HepG2 (cell line): ENCODE measurements around the gene AMBRA1. TPM values are rescaled to one million over a fixed set of nuclear protein-coding genes. Genes with fewer than 3 reads are reported as not detected.

Experiments used
- ATAC-seq: fragments of 200-7000 bp; cut with Tn5 transposase; 3 replicates; pipeline ENCODE4 v1.9.1; 2020; ENCODE audit warnings: mild to moderate bottlenecking, moderate library complexity
- BruUV-seq: library from RNA; stranded (reverse); fragments of 400-500 nt; replicated peaks from 2 replicates; lab custom pipeline; 2021; lab: Mats Ljungman, UMichigan
- CTCF ChIA-PET: fragments of 300-600 bp; formaldehyde crosslinking; extraction: SDS; loops from one replicate; lab custom pipeline; 2021; ENCODE audit warnings: low total read pairs, inconsistent platforms, low intra/inter-chr PET ratio; lab: Yijun Ruan, JAX
- POLR2A ChIA-PET: fragments of 350-600 bp; sonication (Branson Sonifier 250); formaldehyde crosslinking; loops from one replicate; lab custom pipeline; 2020; ENCODE audit warnings: antibody characterized with exemption, inconsistent platforms; lab: Yijun Ruan, JAX
- DNase-seq: peaks from one replicate; pipeline ENCODE4 v3.0.0-alpha.2; 2015; ENCODE audit warnings: low spot score
- FAIRE-seq: peaks from 3 replicates; lab custom pipeline; 2011; peaks lifted over from hg19 to GRCh38; lab: Jason Lieb, UNC
- H2AFZ ChIP-seq: one replicate; pipeline ENCODE4 v1.6.1; 2011; ENCODE audit warnings: low read length, inconsistent platforms
- H3K27ac ChIP-seq: fragments of 300-600 bp; 3 replicates; pipeline ENCODE4 v1.8.0; 2011; ENCODE audit warnings: mixed run types, mild to moderate bottlenecking, mixed read lengths, low read length, inconsistent platforms; ENCODE audit not compliant: insufficient read depth; ENCODE audit errors: extremely low read length
- H3K27me3 ChIP-seq, 2 experiments: fragments of 200-600 bp in 1 of 2; 2 replicates in 1 of 2; 3 replicates in 1 of 2; pipeline versions ENCODE4 v1.6.0 to v1.8.0; 2011; ENCODE audit warnings: low read length in 2 of 2, mild to moderate bottlenecking in 2 of 2, moderate library complexity in 2 of 2, inconsistent platforms in 1 of 2; ENCODE audit not compliant: insufficient read depth in 2 of 2, control insufficient read depth in 1 of 2
- H3K36me3 ChIP-seq, 2 experiments: fragments of 200-600 bp in 1 of 2; replicated peaks in 1 of 2; 2 replicates in 1 of 2; 3 replicates in 1 of 2; pipeline versions ENCODE4 v1.5.1 to v1.8.0; 2011; ENCODE audit warnings: low read length in 2 of 2, inconsistent platforms in 1 of 2; ENCODE audit not compliant: insufficient read depth in 2 of 2, control insufficient read depth in 1 of 2
- H3K4me1 ChIP-seq: 2 replicates; pipeline ENCODE4 v1.5.1; 2012; ENCODE audit warnings: low read length, inconsistent platforms; ENCODE audit not compliant: insufficient read depth
- H3K4me2 ChIP-seq: 2 replicates; pipeline ENCODE4 v1.6.0; 2011; ENCODE audit warnings: low read depth, low read length, inconsistent platforms
- H3K4me3 ChIP-seq, 3 experiments: fragments of 200-600 bp in 1 of 3; sonication (generic), shearing (Covaris generic) in 1 of 3; replicated peaks in 1 of 3; 2 replicates each; pipeline ENCODE4 v1.5.1; 2011 to 2016; ENCODE audit warnings: low read length in 3 of 3, inconsistent platforms in 2 of 3, low read depth in 2 of 3, mild to moderate bottlenecking in 2 of 3, control low read depth in 1 of 3, mixed read lengths in 1 of 3; ENCODE audit not compliant: insufficient read depth in 1 of 3
- H3K79me2 ChIP-seq: one replicate; pipeline ENCODE4 v1.6.1; 2011; ENCODE audit warnings: low read length, inconsistent platforms; ENCODE audit not compliant: insufficient read depth
- H3K9ac ChIP-seq: 2 replicates; pipeline ENCODE4 v1.6.0; 2011; ENCODE audit warnings: mild to moderate bottlenecking, low read depth, low read length, inconsistent platforms; ENCODE audit not compliant: insufficient read depth
- H3K9me3 ChIP-seq: 2 replicates; pipeline ENCODE4 v1.5.1; 2012; ENCODE audit warnings: mild to moderate bottlenecking, low read length
- H4K20me1 ChIP-seq: 2 replicates; pipeline ENCODE4 v1.6.0; 2011; ENCODE audit warnings: inconsistent platforms, mild to moderate bottlenecking, low read length, moderate library complexity; ENCODE audit not compliant: insufficient read depth
- GATAD1 ChIP-seq: IDR thresholded peaks from 2 replicates; pipeline ENCODE4 v1.6.1; 2016; ENCODE audit warnings: missing genetic modification reagents, missing compliant biosample characterization
- HDAC6 ChIP-seq: fragments of 200-600 bp; sonication (generic); IDR thresholded peaks from 2 replicates; pipeline ENCODE4 v1.7.0; 2017; ENCODE audit warnings: mild to moderate bottlenecking, antibody characterized with exemption, low read length, low read depth
- KAT8 ChIP-seq: IDR thresholded peaks from 2 replicates; pipeline ENCODE4 v1.6.1; 2016; ENCODE audit warnings: missing genetic modification reagents, missing compliant biosample characterization
- MLX ChIP-seq: IDR thresholded peaks from 2 replicates; pipeline ENCODE4 v1.6.1; 2016
- NONO ChIP-seq, 2 experiments: fragments of 450-650 bp in 1 of 2; sonication (generic) in 1 of 2; formaldehyde crosslinking in 1 of 2; IDR thresholded peaks in 1 of 2; conservative IDR thresholded peaks in 1 of 2; 2 replicates each; pipeline versions ENCODE4 v1.6.1 to v1.8.0; 2017 to 2022; ENCODE audit warnings: mild to moderate bottlenecking in 1 of 2, missing genetic modification reagents in 1 of 2, moderate library complexity in 1 of 2
- NR2C2 ChIP-seq: sonication (generic); formaldehyde crosslinking; IDR thresholded peaks from 2 replicates; pipeline ENCODE4 v1.4.0; 2020; ENCODE audit warnings: missing genetic modification reagents, mild to moderate bottlenecking, moderate library complexity, borderline replicate concordance
- NR3C1 ChIP-seq: sonication (generic); formaldehyde crosslinking; IDR thresholded peaks from 2 replicates; pipeline ENCODE4 v1.4.0; 2020; ENCODE audit warnings: missing genetic modification reagents
- RNF219 ChIP-seq: sonication (generic); formaldehyde crosslinking; IDR thresholded peaks from 2 replicates; pipeline ENCODE4 v1.5.0; 2020; ENCODE audit warnings: mild to moderate bottlenecking, missing genetic modification reagents
- XBP1 ChIP-seq: sonication (generic); formaldehyde crosslinking; IDR thresholded peaks from 2 replicates; pipeline ENCODE4 v1.5.0; 2020; ENCODE audit warnings: missing genetic modification reagents
- ZNF530 ChIP-seq: sonication (generic); formaldehyde crosslinking; IDR thresholded peaks from 2 replicates; pipeline ENCODE4 v1.5.0; 2020; ENCODE audit warnings: low read depth, mild to moderate bottlenecking, missing genetic modification reagents
- ZNF772 ChIP-seq: sonication (generic); formaldehyde crosslinking; IDR thresholded peaks from 2 replicates; pipeline ENCODE4 v1.5.0; 2020; ENCODE audit warnings: mild to moderate bottlenecking, missing genetic modification reagents
- WGBS: methylation state at CpG from one replicate; pipeline ENCODE4 v1.1.6; 2017; ENCODE audit warnings: low lambda C conversion rate; 5-methylcytosine and 5-hydroxymethylcytosine counted together
- in situ Hi-C: cut with HindIII; loops from 2 replicates; pipeline ENCODE4 v1.10.0; 2017; ENCODE audit warnings: low pct_unique_long_range_greater_than_20kb; ENCODE audit not compliant: extremely low pct_ligation_motif_present
- intact Hi-C: fragments of 100-400 bp; cut with micrococcal nuclease; formaldehyde crosslinking; loops from one replicate; pipeline ENCODE4 v1.10.0; 2022; ENCODE audit not compliant: unreplicated experiment
- polyA plus RNA-seq, 8 experiments: library from polyadenylated mRNA; depleted of rRNA in 3 of 8; stranded (reverse) in 7 of 8; unstranded in 1 of 8; fragments of >200 nt; fragmentation: Illumina TruSeq in 4 of 8; extraction: Trizol in 4 of 8; gene quantifications; 2 replicates each; pipeline versions ENCODE4 v1.2.1 to v1.2.3, GENCODE V29; 2011 to 2016; ENCODE audit warnings: low read depth in 4 of 8, missing spikeins in 1 of 8, mixed read lengths in 1 of 8; ENCODE audit not compliant: insufficient read depth in 1 of 8
- total RNA-seq, 5 experiments: library from RNA; depleted of rRNA; stranded (reverse); fragments of >200 nt; fragmentation: Illumina TruSeq; extraction: Trizol; gene quantifications; 2 replicates each; pipeline ENCODE4 v1.2.3, GENCODE V29; 2016; ENCODE audit warnings: low read depth in 1 of 5
- TF ChIP-seq, protein P1 (sequence below): sonication (generic); formaldehyde crosslinking; conservative IDR thresholded peaks from 2 replicates; pipeline ENCODE4 v1.4.0; 2020; ENCODE audit warnings: missing genetic modification reagents
- TF ChIP-seq, protein P2 (sequence below): sonication (generic); formaldehyde crosslinking; IDR thresholded peaks from 2 replicates; pipeline ENCODE4 v1.8.1; 2023; ENCODE audit warnings: mild to moderate bottlenecking, inconsistent platforms, moderate library complexity, missing genetic modification reagents, borderline replicate concordance

The AMBRA1 gene
- total and polyA plus RNA-seq, 2 of the 13 experiments (the other 11 are each of a cell fraction or from before 2014, with no cell fraction given) = 15.7 to 26.0 TPM

DNA sequence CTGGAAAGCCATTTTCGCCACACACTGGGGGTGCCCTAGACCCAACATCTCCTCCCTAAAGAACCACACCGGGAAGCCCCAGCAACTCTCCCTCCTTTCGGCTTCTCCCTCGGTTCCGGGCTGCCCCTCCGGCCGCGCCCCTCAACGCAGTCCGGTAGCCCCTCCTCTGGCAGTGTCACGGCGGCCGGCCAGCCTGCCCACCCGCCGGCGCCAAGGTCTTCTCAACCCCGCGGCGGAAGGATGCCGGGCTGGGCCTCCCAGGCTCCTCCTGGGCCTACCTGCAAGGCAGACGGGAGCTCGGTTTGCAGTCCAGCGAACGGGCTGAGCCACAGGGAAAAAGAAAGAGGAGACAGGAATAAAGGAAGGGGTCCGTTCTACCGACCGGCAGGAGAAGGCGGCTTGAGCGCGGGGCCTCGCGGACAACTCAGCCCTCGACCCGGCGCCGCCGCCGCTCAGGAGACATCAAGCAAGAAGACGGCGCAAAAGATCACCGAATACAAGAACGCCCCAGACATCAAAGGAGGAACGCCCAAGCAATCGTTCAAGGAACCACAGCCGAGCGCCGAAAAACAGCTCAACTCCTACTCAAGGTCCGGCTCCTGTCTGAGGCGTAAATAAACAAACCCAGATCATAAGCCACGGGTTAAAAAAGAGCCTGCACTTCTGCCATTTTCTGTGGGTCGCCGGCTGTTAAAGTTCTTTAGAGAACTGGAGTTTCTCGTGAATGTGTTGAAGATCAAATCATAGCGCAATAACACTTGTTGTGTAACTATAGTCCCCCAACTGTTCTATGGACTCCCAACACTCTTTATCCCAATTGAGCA is at the start of gene AMBRA1 (continued):
- TF ChIP-seq XBP1 (CRISPR knock-in tag) = no peak
- TF ChIP-seq KAT8 = peak; percentile 92
- no peak for TF ChIP-seq HDAC6
- TF ChIP-seq NR2C2 (CRISPR knock-in tag) = peak; percentile 40; the same call in 1 of the 2 replicates
- no peak for TF ChIP-seq NR3C1 (CRISPR knock-in tag)
- TF ChIP-seq, protein P1, sequence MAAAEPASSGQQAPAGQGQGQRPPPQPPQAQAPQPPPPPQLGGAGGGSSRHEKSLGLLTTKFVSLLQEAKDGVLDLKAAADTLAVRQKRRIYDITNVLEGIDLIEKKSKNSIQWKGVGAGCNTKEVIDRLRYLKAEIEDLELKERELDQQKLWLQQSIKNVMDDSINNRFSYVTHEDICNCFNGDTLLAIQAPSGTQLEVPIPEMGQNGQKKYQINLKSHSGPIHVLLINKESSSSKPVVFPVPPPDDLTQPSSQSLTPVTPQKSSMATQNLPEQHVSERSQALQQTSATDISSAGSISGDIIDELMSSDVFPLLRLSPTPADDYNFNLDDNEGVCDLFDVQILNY = no peak
- peak; percentile 88 for TF ChIP-seq GATAD1 (CRISPR knock-in tag)
- peak; percentile 73 for TF ChIP-seq MLX (CRISPR knock-in tag)
- TF ChIP-seq ZNF772 (CRISPR knock-in tag) = peak; percentile 45; the same call in 1 of the 2 replicates
- TF ChIP-seq, all 625 proteins: peak for 275

- WGBS = 98% methylated on average over 3 of the region's 3 CpGs
- Histone ChIP-seq H3K36me3 (peaks cover 15 to 44% of the 10 kb centered on the region in 2 experiments; a peak in 4 of 5 replicates), H3K9ac (no peak overlapping the region), H3K4me1 (peaks cover 37% of the 10 kb centered on the region), H3K27ac (no peak overlapping the region), H2AFZ (no peak overlapping the region), H3K4me2 (no peak overlapping the region), H3K4me3 (no peak overlapping the region), H3K9me3 (no peaks in the 10 kb centered on the region), H3K27me3 (no peaks in the 10 kb centered on the region), H3K79me2 (peaks cover 4% of the 10 kb centered on the region), H4K20me1 (no peaks in the 10 kb centered on the region)
- no TSS peak for BruUV-seq
- in situ Hi-C loops (no loop called here), intact Hi-C loops (no loop called here)
- DNase-seq (no peak), ATAC-seq (no peak), FAIRE-seq (no peak)
- no peak for TF ChIP-seq RNF219 (CRISPR knock-in tag)
- TF ChIP-seq NONO (IDR thresholded peaks at IDR 0.05) = no peak
- TF ChIP-seq NONO (CRISPR knock-in tag; conservative IDR thresholded peaks at IDR 0.05) = no peak
- TF ChIP-seq, protein P2, sequence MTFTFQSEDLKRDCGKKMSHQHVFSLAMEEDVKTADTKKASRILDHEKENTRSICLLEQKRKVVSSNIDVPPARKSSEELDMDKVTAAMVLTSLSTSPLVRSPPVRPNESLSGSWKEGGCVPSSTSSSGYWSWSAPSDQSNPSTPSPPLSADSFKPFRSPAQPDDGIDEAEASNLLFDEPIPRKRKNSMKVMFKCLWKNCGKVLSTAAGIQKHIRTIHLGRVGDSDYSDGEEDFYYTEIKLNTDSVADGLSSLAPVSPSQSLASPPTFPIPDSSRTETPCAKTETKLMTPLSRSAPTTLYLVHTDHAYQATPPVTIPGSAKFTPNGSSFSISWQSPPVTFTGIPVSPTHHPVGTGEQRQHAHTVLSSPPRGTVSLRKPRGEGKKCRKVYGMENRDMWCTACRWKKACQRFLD = no peak
- no peak for TF ChIP-seq ZNF530 (CRISPR knock-in tag)
- ChIA-PET CTCF (no interaction called here), POLR2A (no interaction called here)
Observed at GRCh38 chr11:46643531-46643930, 49.7 kb upstream of the AMBRA1 start.
